Thyroid gland (tissue), 4 donors: ENCODE results near the gene TCF12. TPM values are rescaled to one million over a fixed set of nuclear protein-coding genes. Genes with fewer than 3 reads are reported as not detected.

Experiments used
- DNase-seq, 2 donors: peaks; one replicate each; pipeline ENCODE4 v3.0.0-alpha.2; 2019
- H3K27ac ChIP-seq, 3 donors: fragments of 200-600 bp; sonication (generic); 1 replicate in 2 of 3; 2 replicates in 1 of 3; pipeline ENCODE4 v1.5.1; 2016 to 2019; ENCODE audit warnings: mild to moderate bottlenecking in 1 of 3, moderate library complexity in 1 of 3
- H3K27me3 ChIP-seq: fragments of 200-600 bp; sonication (generic); one replicate; pipeline ENCODE4 v1.5.1; 2019
- H3K36me3 ChIP-seq, 2 donors: fragments of 200-600 bp; sonication (generic); one replicate each; pipeline ENCODE4 v1.5.1; 2016 to 2019
- H3K4me1 ChIP-seq, 2 donors: fragments of 200-600 bp; sonication (generic); one replicate each; pipeline ENCODE4 v1.5.1; 2017 to 2019
- H3K4me3 ChIP-seq, 3 donors: fragments of 200-600 bp; sonication (generic); replicated peaks in 1 of 3; 1 replicate in 2 of 3; 2 replicates in 1 of 3; pipeline ENCODE4 v1.5.1; 2016; ENCODE audit warnings: mild to moderate bottlenecking in 1 of 3
- H3K9me3 ChIP-seq: fragments of 200-600 bp; sonication (generic); one replicate; pipeline ENCODE4 v1.5.1; 2017
- CTCF ChIP-seq, 6 experiments: fragments of 200-600 bp in 3 of 6; fragments of 450-650 bp in 3 of 6; sonication (generic) in 3 of 6; IDR thresholded peaks; one replicate each; pipeline ENCODE4 v1.5.1; 2016 to 2019; ENCODE audit warnings: antibody characterized with exemption in 6 of 6, mild to moderate bottlenecking in 2 of 6, inconsistent platforms in 1 of 6, moderate library complexity in 1 of 6
- POLR2A ChIP-seq, 2 donors: fragments of 450-650 bp; IDR thresholded peaks; one replicate each; pipeline ENCODE4 v1.6.1; 2017; ENCODE audit warnings: antibody characterized with exemption in 2 of 2, mild to moderate bottlenecking in 2 of 2, moderate library complexity in 1 of 2
- WGBS, 2 donors: methylation state at CpG; one replicate each; pipeline ENCODE4 v1.1.5; 2017; 5-methylcytosine and 5-hydroxymethylcytosine counted together
- intact Hi-C: fragments of 100-400 bp; cut with DNase I; formaldehyde crosslinking; loops from one replicate; pipeline ENCODE4 v1.15.1; 2023
- small RNA-seq: library from RNA; depleted of rRNA; stranded (forward); fragments of <200 nt; gene quantifications from one replicate; pipeline ENCODE3, GENCODE V24; 2016
- total RNA-seq, 4 donors: library from RNA; depleted of rRNA; stranded (reverse); fragments of >200 nt; gene quantifications; one replicate each; pipeline ENCODE4 v1.2.3, GENCODE V29; 2016

Gene TCF12
- total RNA-seq, 4 donors from 2014 or later = 54.8 to 156 (median 108) TPM

- no peaks in the 10 kb centered on the region for H3K9me3 ChIP-seq
- no peaks in the 10 kb centered on the region for H3K27me3 ChIP-seq
- no peak for TF ChIP-seq POLR2A (IDR thresholded peaks at IDR 0.05)
- TF ChIP-seq CTCF (IDR thresholded peaks at IDR 0.05) = peak in 1 of 6 experiments; percentile 8
- H3K4me3 ChIP-seq = no peak overlapping the region
- DNase-seq = peak; percentile 38 to 39
- H3K27ac ChIP-seq = peak overlapping the region in 1 of 3 donors; percentile 44
- WGBS, 2 donors = 65 to 71% methylated on average over 15 of the region's 15 CpGs
- peaks cover 0 to 10% of the 10 kb centered on the region in 2 donors for H3K4me1 ChIP-seq
- no peaks in the 10 kb centered on the region for H3K36me3 ChIP-seq
- intact Hi-C loops = no loop called here
Measured at GRCh38 chr15:57337868-57338411, 419.5 kb downstream of the TCF12 start.

- no peak for TF ChIP-seq CTCF (IDR thresholded peaks at IDR 0.05)
- TF ChIP-seq POLR2A (IDR thresholded peaks at IDR 0.05) = no peak
- Histone ChIP-seq H3K36me3 (no peaks in the 10 kb centered on the region), H3K4me3 (no peak overlapping the region), H3K27ac (peak overlapping the region in 1 of 3 donors; percentile 10), H3K27me3 (no peaks in the 10 kb centered on the region), H3K9me3 (no peaks in the 10 kb centered on the region), H3K4me1 (peaks cover 0 to 10% of the 10 kb centered on the region in 2 donors)
- intact Hi-C loops = no loop called here
- 96 to 97% methylated on average over 5 of the region's 5 CpGs for WGBS, 2 donors
- DNase-seq = no peak
Measured at GRCh38 chr15:57339321-57339720, 420.9 kb downstream of the TCF12 start.

Small RNA genes lying within 50 kb of the gene (small RNA-seq; reads per million reads assigned to genes)
- not detected for gene RF01210

Other genes with a start within 250 kb of the TCF12 start
- gene ZNF280D, start 185.1 kb upstream of the TCF12 start, total RNA-seq = 10 to 100 TPM; 55.6 to 81.8 (median 61.4) TPM